ENCODE data around the gene ACAD10. TPM values are rescaled to one million over a fixed set of nuclear protein-coding genes. Genes with fewer than 3 reads are reported as not detected.
A peak's percentile ranks its signal among the peaks of the same experiment; 100 is the strongest.
"Not testable (repeated sequence)": the region's sequence is repeated elsewhere in the genome, so short reads cannot be mapped to it uniquely, and the experiment has no call there.

ACAD10 gene
- total RNA-seq: 13.5 and 17.3 TPM in 2 replicates
- polyA plus RNA-seq (2012): 15.9 TPM

- peak; percentile 94 for DNase-seq (ENCODE audit: low read depth)
These were observed at the start of gene ACAD10, which contains the start of gene BRAP for GRCh38 chr12:111685811-111686573. ACAD10 (plus strand) TSS chr12:111686053; CDS start chr12:111692710, 6,657 bp downstream. BRAP (minus strand) TSS chr12:111685956; CDS start chr12:111685792, 164 bp downstream.

GRCh38 chr12:111636209-111636945 is 49.5 kb upstream of the ACAD10 start:
- peak; percentile 75 for DNase-seq (ENCODE audit: low read depth)

- DNase-seq (ENCODE audit: low read depth): no peak
These were observed 47.3 kb upstream of the ACAD10 start for GRCh38 chr12:111638556-111638955.

GRCh38 chr12:111640506-111640905 is 45.3 kb upstream of the ACAD10 start:
- DNase-seq (ENCODE audit: low read depth): no peak

GRCh38 chr12:111642681-111643426 is 43.0 kb upstream of the ACAD10 start:
- no peak for DNase-seq (ENCODE audit: low read depth)

GRCh38 chr12:111643427-111643826 is 42.4 kb upstream of the ACAD10 start:
- DNase-seq (ENCODE audit: low read depth): no peak

- peak; percentile 25 for DNase-seq (ENCODE audit: low read depth)
These were observed 40.4 kb upstream of the ACAD10 start for GRCh38 chr12:111645433-111645832.

- no peak for DNase-seq (ENCODE audit: low read depth)
These were observed 34.9 kb upstream of the ACAD10 start for GRCh38 chr12:111650912-111651311.

GRCh38 chr12:111652530-111652929 is 33.3 kb upstream of the ACAD10 start:
- not testable (repeated sequence) for DNase-seq (ENCODE audit: low read depth)

- DNase-seq (ENCODE audit: low read depth): no peak
These were observed 32.3 kb upstream of the ACAD10 start for GRCh38 chr12:111653596-111653995.

- no peak for DNase-seq (ENCODE audit: low read depth)
These were observed 30.5 kb upstream of the ACAD10 start for GRCh38 chr12:111655356-111655755.

GRCh38 chr12:111656016-111656415 is 29.8 kb upstream of the ACAD10 start:
- no peak for DNase-seq (ENCODE audit: low read depth)

GRCh38 chr12:111664499-111664898 is 21.4 kb upstream of the ACAD10 start:
- DNase-seq (ENCODE audit: low read depth): no peak

GRCh38 chr12:111664961-111665865 is 20.6 kb upstream of the ACAD10 start:
- no peak for DNase-seq (ENCODE audit: low read depth)

- no peak for DNase-seq (ENCODE audit: low read depth)
These were observed 13.0 kb upstream of the ACAD10 start for GRCh38 chr12:111672822-111673381.

- peak; percentile 18 for DNase-seq (ENCODE audit: low read depth)
These were observed 12.3 kb upstream of the ACAD10 start for GRCh38 chr12:111673503-111673902.

- DNase-seq (ENCODE audit: low read depth): no peak
These were observed 8.7 kb upstream of the ACAD10 start for GRCh38 chr12:111677186-111677585.

GRCh38 chr12:111684485-111685198 is 1.2 kb upstream of the ACAD10 start:
- not testable (repeated sequence) for DNase-seq (ENCODE audit: low read depth)

GRCh38 chr12:111685322-111685810 is 487 bp upstream of the ACAD10 start:
- no peak for DNase-seq (ENCODE audit: low read depth)

All from myocyte (in vitro differentiated cells).